ENCODE results near the gene TSPEAR. TPM values are rescaled to one million over a fixed set of nuclear protein-coding genes. Genes with fewer than 3 reads are reported as not detected.
"Not testable (repeated sequence)": the region's sequence is repeated elsewhere in the genome, so short reads cannot be mapped to it uniquely, and the experiment has no call there.

The TSPEAR gene
- total and polyA plus RNA-seq, 4 experiments from 2014 or later, result 0.07 TPM; not detected in 3

DNA sequence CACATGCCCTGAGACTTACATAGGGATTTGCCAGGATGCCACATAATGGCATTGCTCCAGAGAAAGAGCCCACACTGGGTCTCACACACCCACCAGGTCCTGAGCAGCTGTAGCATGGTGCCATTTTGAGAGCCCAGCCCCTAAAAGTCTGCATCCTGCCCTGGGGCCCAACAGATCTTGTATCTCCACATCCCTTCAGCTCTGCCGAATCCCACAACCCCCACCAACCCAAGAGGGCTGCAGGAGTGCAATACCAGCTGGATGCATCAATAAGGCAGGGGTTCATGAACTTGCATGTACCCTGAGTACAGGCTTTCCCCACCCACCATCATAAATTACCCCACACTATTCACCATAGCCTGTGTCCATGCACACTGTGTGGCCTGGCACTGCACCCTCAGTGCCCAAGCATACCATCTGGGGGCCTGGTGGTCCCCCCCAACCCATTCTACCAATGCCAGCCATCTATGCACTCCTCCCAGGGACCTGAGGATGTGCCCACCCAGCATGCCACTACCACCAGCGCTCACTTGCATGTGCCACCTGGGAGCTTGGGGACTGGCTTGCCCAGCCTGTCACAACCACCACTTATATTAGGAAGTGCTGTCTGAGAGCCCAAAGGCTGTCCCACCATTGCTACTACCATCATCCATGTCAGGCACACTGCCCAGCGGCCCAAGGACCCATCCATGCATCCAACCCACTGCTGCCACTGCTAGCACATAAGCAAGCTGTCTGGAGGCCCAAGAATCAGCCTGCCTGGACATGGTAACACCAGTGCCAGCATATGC lies 40.5 kb downstream of the TSPEAR start:
- Histone ChIP-seq H3K9me3 (ENCODE audit: control insufficient read depth in 1 of 2, low read length in 2 of 2) (no peaks in the 10 kb centered on the region), H3K4me1 (ENCODE audit: insufficient read depth, low read length) (no peaks in the 10 kb centered on the region), H3K27ac (ENCODE audit: low read depth, low read length) (no peak overlapping the region), H3K27me3 (ENCODE audit: insufficient read depth, low read length) (no peaks in the 10 kb centered on the region), H3K36me3 (ENCODE audit: insufficient read depth, low read length) (no peaks in the 10 kb centered on the region), H3K4me3 (ENCODE audit: low read length in 2 of 2) (no peak overlapping the region)
- Mint-ChIP-seq H3K27ac (no peak overlapping the region), H3K4me3 (no peak overlapping the region), H3K4me1 (peaks cover 0 to 4% (median 0%) of the 10 kb centered on the region in 4 donors), H3K9me3 (peaks cover 0 to 42% (median 29%) of the 10 kb centered on the region in 8 donors), H3K36me3 (peaks cover 3 to 21% of the 10 kb centered on the region in 2 donors), H3K27me3 (peaks cover 2% of the 10 kb centered on the region in 2 donors)
- DNase-seq, result no peak
- intact Hi-C loops (cut with micrococcal nuclease), result no loop called here
- ChIA-PET CTCF (ENCODE audit: partially characterized antibody) (interaction anchor here (1.2 to 1.5 kb wide), 2 partner anchors 12 to 17 kb away, joined by 3 to 5 read pairs; no protein-coding TSS in a partner anchor), POLR2A (ENCODE audit: partially characterized antibody) (no interaction called here)

DNA sequence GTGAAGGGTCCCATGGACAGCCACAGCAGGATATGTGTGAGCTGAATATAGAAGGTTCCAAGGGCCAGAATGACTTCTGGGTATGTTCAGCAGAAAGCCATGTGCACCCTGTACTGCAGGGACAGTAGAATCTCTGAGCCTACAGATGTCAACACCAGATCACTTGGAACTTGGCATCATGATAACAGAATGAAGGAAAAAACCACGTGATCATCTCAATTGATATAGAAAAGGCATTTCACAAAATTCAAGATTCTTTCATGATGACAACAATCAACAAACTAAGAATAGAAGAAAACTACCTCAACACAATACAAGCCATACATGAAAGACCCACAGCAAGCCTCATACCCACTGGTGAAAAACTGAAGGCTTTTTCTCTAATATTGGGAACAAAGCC lies 43.8 kb downstream of the TSPEAR start:
- no peaks in the 10 kb centered on the region for H3K27me3 ChIP-seq (ENCODE audit: insufficient read depth, low read length)
- H3K27me3 Mint-ChIP-seq, result no peaks in the 10 kb centered on the region
- no peak overlapping the region for H3K4me3 ChIP-seq (ENCODE audit: low read length in 2 of 2)
- no peak overlapping the region for H3K27ac ChIP-seq (ENCODE audit: low read depth, low read length)
- peaks cover 0 to 4% (median 0%) of the 10 kb centered on the region in 4 donors for H3K4me1 Mint-ChIP-seq
- no peak for DNase-seq
- peaks cover 0 to 37% (median 21%) of the 10 kb centered on the region in 8 donors for H3K9me3 Mint-ChIP-seq
- ChIA-PET POLR2A (ENCODE audit: partially characterized antibody) (interaction anchor here (0.9 to 1.9 kb wide), 2 partner anchors 10 to 48 kb away, joined by 5 read pairs; partner anchors contain the start of gene KRTAP12-3), CTCF (ENCODE audit: partially characterized antibody) (interaction anchor here (0.5 to 0.9 kb wide), 2 partner anchors 22 to 157 kb away, joined by 3 read pairs; no protein-coding TSS in a partner anchor)
- H3K4me3 Mint-ChIP-seq, result no peak overlapping the region
- H3K9me3 ChIP-seq (ENCODE audit: control insufficient read depth in 1 of 2, low read length in 2 of 2), result no peaks in the 10 kb centered on the region
- peaks cover 3 to 6% of the 10 kb centered on the region in 2 donors for H3K36me3 Mint-ChIP-seq
- H3K4me1 ChIP-seq (ENCODE audit: insufficient read depth, low read length), result no peaks in the 10 kb centered on the region
- no peaks in the 10 kb centered on the region for H3K36me3 ChIP-seq (ENCODE audit: insufficient read depth, low read length)
- no peak overlapping the region for H3K27ac Mint-ChIP-seq
- intact Hi-C loops (cut with micrococcal nuclease), result no loop called here

GRCh38 chr21:44666401-44667320 lies 44.7 kb downstream of the TSPEAR start, which contains the start of gene KRTAP12-2:
KRTAP12-2 (minus strand) TSS chr21:44666927; CDS start chr21:44666886, 41 bp downstream.
- Histone ChIP-seq H3K4me3 (ENCODE audit: low read length in 2 of 2) (no peak within 1 kb of the TSS), H3K27ac (ENCODE audit: low read depth, low read length) (no peak within 1 kb of the TSS), H3K27me3 (ENCODE audit: insufficient read depth, low read length) (no peaks in the 10 kb centered on the region), H3K36me3 (ENCODE audit: insufficient read depth, low read length) (no peaks in the 10 kb centered on the region), H3K9me3 (ENCODE audit: control insufficient read depth in 1 of 2, low read length in 2 of 2) (no peaks in the 10 kb centered on the region), H3K4me1 (ENCODE audit: insufficient read depth, low read length) (no peaks in the 10 kb centered on the region)
- intact Hi-C loops (cut with micrococcal nuclease), result no loop called here
- H3K4me3 Mint-ChIP-seq, result peak within 1 kb of the TSS in 1 of 8 donors; percentile 7
- POLR2A ChIA-PET (ENCODE audit: partially characterized antibody), result interaction anchor here (0.9 to 1.9 kb wide), 2 partner anchors 9 to 47 kb away, joined by 5 read pairs; partner anchors contain the start of gene KRTAP12-3
- CTCF ChIA-PET (ENCODE audit: partially characterized antibody), result no interaction called here
- no peaks in the 10 kb centered on the region for H3K27me3 Mint-ChIP-seq
- peaks cover 0 to 5% (median under 1%) of the 10 kb centered on the region in 4 donors for H3K4me1 Mint-ChIP-seq
- H3K27ac Mint-ChIP-seq, result peak within 1 kb of the TSS in 2 of 7 donors; percentile 36 to 37
- H3K36me3 Mint-ChIP-seq, result peaks cover 0 to 3% of the 10 kb centered on the region in 2 donors
- no peak for DNase-seq
- peaks cover 0 to 32% (median 16%) of the 10 kb centered on the region in 8 donors for H3K9me3 Mint-ChIP-seq

- no peak overlapping the region for H3K27ac Mint-ChIP-seq
- H3K36me3 Mint-ChIP-seq, result peaks cover 0 to 6% of the 10 kb centered on the region in 2 donors
- Histone ChIP-seq H3K4me3 (ENCODE audit: low read length in 2 of 2) (no peak overlapping the region), H3K27me3 (ENCODE audit: insufficient read depth, low read length) (no peaks in the 10 kb centered on the region), H3K36me3 (ENCODE audit: insufficient read depth, low read length) (no peaks in the 10 kb centered on the region), H3K27ac (ENCODE audit: low read depth, low read length) (no peak overlapping the region), H3K9me3 (ENCODE audit: control insufficient read depth in 1 of 2, low read length in 2 of 2) (no peaks in the 10 kb centered on the region), H3K4me1 (ENCODE audit: insufficient read depth, low read length) (peaks cover 4% of the 10 kb centered on the region)
- intact Hi-C loops (cut with micrococcal nuclease), result no loop called here
- peaks cover 3 to 14% (median 9%) of the 10 kb centered on the region in 4 donors for H3K4me1 Mint-ChIP-seq
- CTCF ChIA-PET (ENCODE audit: partially characterized antibody), result interaction anchor here (1.0 kb wide), 1 partner anchor 9 kb away, joined by 3 read pairs; no protein-coding TSS in a partner anchor
- no peaks in the 10 kb centered on the region for H3K27me3 Mint-ChIP-seq
- POLR2A ChIA-PET (ENCODE audit: partially characterized antibody), result interaction anchor here (1.2 kb wide), 1 partner anchor 8 kb away, joined by 3 read pairs; no protein-coding TSS in a partner anchor
- H3K4me3 Mint-ChIP-seq, result no peak overlapping the region
- no peak for DNase-seq
- H3K9me3 Mint-ChIP-seq, result peaks cover 0 to 29% (median 13%) of the 10 kb centered on the region in 8 donors
Observed at GRCh38 chr21:44664691-44665090, 46.7 kb downstream of the TSPEAR start.

DNA sequence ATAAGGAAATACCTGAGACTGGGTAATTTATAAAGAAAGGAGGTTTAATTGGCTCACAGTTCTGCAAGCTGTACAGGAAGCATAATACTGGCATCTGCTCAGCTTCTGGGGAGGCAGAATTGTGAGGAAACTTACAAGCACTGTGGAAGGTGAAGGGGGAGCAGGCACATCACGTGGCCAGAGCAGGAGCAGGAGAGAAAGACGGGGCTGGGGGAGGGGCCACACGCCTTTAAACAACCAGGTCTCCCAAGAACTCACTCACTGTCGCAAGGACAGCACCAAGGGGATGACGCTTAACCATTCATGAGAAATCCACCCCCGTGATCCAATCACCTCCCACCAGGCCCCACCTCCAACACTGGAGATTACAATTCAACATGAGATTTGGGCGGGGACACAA lies 49.8 kb downstream of the TSPEAR start:
- H3K9me3 Mint-ChIP-seq, result peaks cover 2 to 26% (median 21%) of the 10 kb centered on the region in 8 donors
- H3K4me3 ChIP-seq (ENCODE audit: low read length in 2 of 2); intact Hi-C loops (cut with micrococcal nuclease); H3K36me3 ChIP-seq (ENCODE audit: insufficient read depth, low read length); H3K27me3 Mint-ChIP-seq; H3K4me3 Mint-ChIP-seq; CTCF ChIA-PET (ENCODE audit: partially characterized antibody); H3K9me3 ChIP-seq (ENCODE audit: control insufficient read depth in 1 of 2, low read length in 2 of 2); H3K27ac ChIP-seq (ENCODE audit: low read depth, low read length); DNase-seq; POLR2A ChIA-PET (ENCODE audit: partially characterized antibody); H3K27me3 ChIP-seq (ENCODE audit: insufficient read depth, low read length): not testable (repeated sequence)
- H3K4me1 Mint-ChIP-seq, result peaks cover 33 to 46% (median 41%) of the 10 kb centered on the region in 4 donors
- H3K27ac Mint-ChIP-seq, result peak overlapping the region in 2 of 7 donors; percentile 23 to 72
- peaks cover 33% of the 10 kb centered on the region for H3K4me1 ChIP-seq (ENCODE audit: insufficient read depth, low read length)
- H3K36me3 Mint-ChIP-seq, result peaks cover 9 to 15% of the 10 kb centered on the region in 2 donors

DNA sequence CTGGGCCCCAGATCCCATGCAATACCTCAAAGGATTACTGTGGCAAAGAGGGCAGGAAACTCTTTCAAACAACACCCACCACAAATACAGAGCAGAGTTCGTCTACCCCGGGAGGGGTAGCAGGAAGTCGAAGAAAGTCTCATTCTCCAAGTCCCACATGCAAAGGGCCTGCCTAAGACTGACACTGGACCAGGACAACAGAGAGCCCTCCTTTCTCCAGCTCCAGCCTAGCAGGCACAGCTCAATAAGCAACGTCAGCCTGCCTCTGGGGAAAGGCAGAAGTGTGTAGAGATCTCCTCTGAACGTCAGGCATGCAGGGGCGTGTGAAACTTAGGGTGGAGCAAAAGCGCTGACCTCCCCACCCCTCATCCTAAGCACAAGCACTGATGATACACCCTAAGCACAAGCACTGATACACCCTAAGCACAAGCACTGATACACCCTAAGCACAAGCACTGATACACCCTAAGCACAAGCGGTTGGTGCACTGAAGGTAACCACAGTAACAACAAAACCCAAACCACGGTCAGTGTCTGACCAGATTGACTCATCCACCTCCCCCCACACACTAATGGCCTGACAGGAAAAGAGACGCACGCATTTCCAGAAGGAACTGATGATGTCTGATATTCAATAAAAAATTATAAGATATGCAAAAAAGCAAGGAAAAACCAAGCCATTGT lies 52.3 kb downstream of the TSPEAR start:
- intact Hi-C loops (cut with micrococcal nuclease), result loop anchor here (2.0 kb wide), 1 partner anchor 76 kb away; no protein-coding TSS in a partner anchor
- Histone ChIP-seq H3K4me1 (ENCODE audit: insufficient read depth, low read length) (peaks cover 58% of the 10 kb centered on the region), H3K4me3 (ENCODE audit: low read length in 2 of 2) (no peak overlapping the region), H3K27ac (ENCODE audit: low read depth, low read length) (peak overlapping the region; percentile 64), H3K36me3 (ENCODE audit: insufficient read depth, low read length) (no peaks in the 10 kb centered on the region), H3K27me3 (ENCODE audit: insufficient read depth, low read length) (no peaks in the 10 kb centered on the region), H3K9me3 (ENCODE audit: control insufficient read depth in 1 of 2, low read length in 2 of 2) (peaks cover 3 to 4% of the 10 kb centered on the region in 2 donors)
- CTCF ChIA-PET (ENCODE audit: partially characterized antibody), result interaction anchor here (1.1 to 2.5 kb wide), 4 partner anchors 12 to 83 kb away, joined by 3 to 22 read pairs (median 4); no protein-coding TSS in a partner anchor
- Mint-ChIP-seq H3K36me3 (peaks cover 15 to 20% of the 10 kb centered on the region in 2 donors), H3K4me1 (peaks cover 46 to 67% (median 56%) of the 10 kb centered on the region in 4 donors), H3K27ac (peak overlapping the region; percentile 94 to 99 (median 98)), H3K27me3 (no peaks in the 10 kb centered on the region), H3K4me3 (peak overlapping the region; percentile 36 to 83 (median 76)), H3K9me3 (peaks cover 2 to 41% (median 29%) of the 10 kb centered on the region in 8 donors)
- POLR2A ChIA-PET (ENCODE audit: partially characterized antibody), result interaction anchor here (1.0 to 2.6 kb wide), 14 partner anchors 10 to 268 kb away, joined by 3 to 89 read pairs (median 10); partner anchors contain the start of gene PTTG1IP
- DNase-seq, result peak in 4 of 5 donors; percentile 40 to 55 (median 52)

Measured in CD4-positive, alpha-beta memory T cell (primary cell).